WERI-Rb-1 (cell line): ENCODE results near the gene CDC34.

Experiments
- DNase-seq: peaks from one replicate; pipeline ENCODE4 v3.0.0-alpha.2; 2020
- H3K27ac ChIP-seq: fragments of 250-450 bp; sonication (Bioruptor Pico); 2 replicates; pipeline ENCODE4 v1.5.1; 2020; ENCODE audit warnings: mild to moderate bottlenecking, moderate library complexity
- H3K27me3 ChIP-seq: fragments of 250-450 bp; sonication (Bioruptor Pico); 2 replicates; pipeline ENCODE4 v1.5.1; 2021; ENCODE audit warnings: mild to moderate bottlenecking, low read depth, moderate library complexity; ENCODE audit not compliant: insufficient read depth, severe bottlenecking
- H3K36me3 ChIP-seq: fragments of 250-450 bp; sonication (Bioruptor Pico); 2 replicates; pipeline ENCODE4 v1.5.1; 2020; ENCODE audit warnings: mild to moderate bottlenecking, moderate library complexity
- H3K4me3 ChIP-seq: 2 replicates; pipeline ENCODE4 v1.5.1; 2011; ENCODE audit warnings: low read depth, mild to moderate bottlenecking, control low read depth, low read length
- H3K9me3 ChIP-seq: fragments of 250-450 bp; sonication (Bioruptor Pico); 2 replicates; pipeline ENCODE4 v1.5.1; 2021; ENCODE audit warnings: mild to moderate bottlenecking, moderate library complexity; ENCODE audit not compliant: severe bottlenecking
- CTCF ChIP-seq: IDR thresholded peaks from 2 replicates; pipeline ENCODE4 v1.5.1; 2011; ENCODE audit warnings: low read depth, mild to moderate bottlenecking, control low read depth, inconsistent platforms, low read length

The CDC34 gene

GRCh38 chr19:485583-486236, 45.9 kb upstream of the CDC34 start:
- no peak for DNase-seq

GRCh38 chr19:488505-489417, 42.8 kb upstream of the CDC34 start:
- peak overlapping the region; percentile 91 for H3K4me3 ChIP-seq
- peak overlapping the region; percentile 96 for H3K27ac ChIP-seq
- peaks cover 3% of the 10 kb centered on the region for H3K27me3 ChIP-seq
- no peak for TF ChIP-seq CTCF
- peaks cover 3% of the 10 kb centered on the region; the same call in 1 of the 2 replicates for H3K36me3 ChIP-seq
- peak; percentile 97 for DNase-seq
- H3K9me3 ChIP-seq = peaks cover 6% of the 10 kb centered on the region

More at GRCh38 chr19:485583-486236, 45.9 kb upstream of the CDC34 start:
- H3K27ac ChIP-seq = no peak overlapping the region
- no peak overlapping the region for H3K4me3 ChIP-seq
- TF ChIP-seq CTCF = no peak
- H3K27me3 ChIP-seq = peaks cover 3% of the 10 kb centered on the region
- no peaks in the 10 kb centered on the region for H3K9me3 ChIP-seq
- H3K36me3 ChIP-seq = peaks cover 3% of the 10 kb centered on the region; the same call in 1 of the 2 replicates

GRCh38 chr19:489418-490196, 42.0 kb upstream of the CDC34 start:
- peak overlapping the region; percentile 96 for H3K27ac ChIP-seq
- peaks cover 6% of the 10 kb centered on the region for H3K9me3 ChIP-seq
- peak overlapping the region; percentile 91 for H3K4me3 ChIP-seq
- H3K36me3 ChIP-seq = peaks cover 3% of the 10 kb centered on the region; the same call in 1 of the 2 replicates
- peaks cover 3% of the 10 kb centered on the region for H3K27me3 ChIP-seq
- TF ChIP-seq CTCF = no peak
- no peak for DNase-seq

- H3K36me3 ChIP-seq = peaks cover 3% of the 10 kb centered on the region; the same call in 1 of the 2 replicates
- no peak for TF ChIP-seq CTCF
- peaks cover under 1% of the 10 kb centered on the region for H3K27me3 ChIP-seq
- DNase-seq = no peak
- H3K4me3 ChIP-seq = no peak overlapping the region
- peaks cover 6% of the 10 kb centered on the region for H3K9me3 ChIP-seq
- H3K27ac ChIP-seq = no peak overlapping the region
These were observed 40.3 kb upstream of the CDC34 start for GRCh38 chr19:491146-491741.

GRCh38 chr19:492091-492531, 39.4 kb upstream of the CDC34 start:
- TF ChIP-seq CTCF = no peak
- H3K4me3 ChIP-seq = no peak overlapping the region
- H3K27me3 ChIP-seq = no peaks in the 10 kb centered on the region
- peaks cover 6% of the 10 kb centered on the region for H3K9me3 ChIP-seq
- no peak overlapping the region for H3K27ac ChIP-seq
- DNase-seq = no peak
- peaks cover 3% of the 10 kb centered on the region; the same call in 1 of the 2 replicates for H3K36me3 ChIP-seq
